AG08395 (cell line): ENCODE measurements around the gene NDUFB11.

Source experiments
- DNase-seq: peaks from one replicate; pipeline ENCODE4 v3.0.0; 2012; ENCODE audit warnings: mixed read lengths, low spot score

Gene NDUFB11

GRCh38 chrX:47144626-47145394, at the start of gene NDUFB11, which contains the start of gene RBM10:
TSS of gene NDUFB11 (minus strand) at chrX:47144702. CDS start at chrX:47144679, 23 bp downstream.
TSS of gene RBM10 (plus strand) at chrX:47145221. CDS start at chrX:47147482, 2,261 bp downstream.
- DNase-seq: peak; percentile 89

- peak; percentile 97 for DNase-seq
Observed at GRCh38 chrX:47193475-47194193, 49.1 kb upstream of the NDUFB11 start, which contains the start of gene UBA1. TSS of gene UBA1 (plus strand) at chrX:47193829. CDS start at chrX:47198803, 4,974 bp downstream.

DNA sequence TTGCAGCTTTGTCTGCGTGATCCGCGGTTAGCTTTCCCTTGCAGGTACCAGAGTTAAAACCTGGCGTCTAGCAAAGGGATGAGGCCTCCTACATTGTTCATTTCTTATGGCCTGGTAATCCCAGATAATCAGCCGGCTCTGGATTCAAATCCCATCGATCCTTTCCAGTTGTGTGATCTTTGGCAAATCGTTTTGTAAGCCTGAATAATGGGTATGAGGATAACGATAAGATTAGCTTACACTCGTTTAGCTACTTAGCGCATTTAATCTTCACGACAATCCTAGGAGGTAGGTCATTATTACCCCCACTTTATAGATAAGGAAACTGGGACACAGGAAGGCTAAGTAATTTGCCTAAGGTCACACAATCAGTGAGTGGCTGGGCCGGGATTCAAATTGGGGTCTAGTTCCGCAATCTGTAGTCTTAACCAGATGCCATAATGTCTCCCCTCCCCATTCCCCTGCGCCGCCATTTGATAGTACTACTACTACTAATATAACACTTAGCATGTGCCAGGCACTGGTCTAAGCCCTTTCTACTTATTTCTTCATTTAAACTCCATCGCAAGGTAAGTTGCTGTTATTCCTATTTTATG, 47.4 kb upstream of the NDUFB11 start:
- no peak for DNase-seq

GRCh38 chrX:47191331-47191730, 46.8 kb upstream of the NDUFB11 start:
- DNase-seq: no peak

DNA sequence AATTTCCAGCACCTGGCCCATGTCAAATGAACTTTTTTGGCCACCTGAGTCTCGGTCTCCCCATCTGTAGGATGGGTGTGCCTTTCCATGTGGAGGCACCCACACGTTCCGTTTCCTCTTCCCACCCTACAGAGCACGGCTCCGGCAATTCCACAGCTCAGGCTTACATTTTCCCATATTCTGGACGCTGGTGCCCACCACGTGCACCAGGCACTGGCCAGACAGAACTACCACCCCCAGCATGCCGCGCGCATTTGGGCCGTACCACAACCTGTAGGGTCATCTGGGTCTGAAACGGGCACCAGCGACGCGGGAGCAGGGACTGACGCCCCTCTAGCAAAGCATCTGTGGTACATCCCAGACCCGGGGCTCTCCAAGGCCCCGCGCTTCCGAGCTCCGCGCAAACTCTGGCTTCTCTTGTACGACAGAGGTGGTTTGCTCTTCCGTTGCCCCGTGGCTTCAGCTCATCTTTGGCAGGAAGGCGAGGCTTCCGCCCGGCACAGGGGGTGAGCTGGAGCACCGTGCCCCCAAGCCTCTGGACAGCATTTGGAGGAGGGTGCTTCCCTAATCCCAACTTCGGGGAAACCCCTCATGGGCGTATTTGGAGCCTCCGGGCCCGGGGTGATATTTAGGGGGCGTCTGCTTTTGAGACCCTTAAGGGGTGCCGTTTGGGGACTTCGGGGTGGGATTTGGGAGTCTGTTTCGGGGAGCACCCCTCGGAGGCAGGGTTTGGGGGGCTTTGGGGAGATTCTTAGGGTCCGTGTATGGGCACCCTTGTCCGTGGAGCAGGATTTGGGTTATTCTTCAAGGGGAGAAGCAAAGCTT, 46.2 kb upstream of the NDUFB11 start:
- peak; percentile 92 for DNase-seq

DNA sequence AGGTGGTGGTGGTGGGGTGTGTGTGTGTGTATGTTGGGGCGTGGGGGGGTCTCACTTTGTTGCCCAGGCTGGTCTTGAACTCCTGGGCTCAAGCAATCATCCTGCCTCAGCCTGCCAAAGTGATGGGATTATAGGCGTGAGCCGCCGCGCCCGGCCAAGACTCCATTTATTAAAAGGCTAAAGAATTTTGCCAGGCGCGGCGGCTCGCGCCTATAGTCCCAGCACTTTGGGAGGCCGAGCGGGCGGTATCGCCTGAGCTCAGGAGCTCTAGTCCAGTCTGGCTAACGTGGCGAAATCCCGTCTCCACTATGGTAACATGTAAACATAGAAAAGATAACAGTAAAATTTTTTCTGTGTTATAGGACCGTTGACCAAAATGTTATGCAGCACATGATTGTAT, 45.4 kb upstream of the NDUFB11 start:
- DNase-seq: no peak

GRCh38 chrX:47187106-47187677, 42.7 kb upstream of the NDUFB11 start:
- DNase-seq: no peak

DNA sequence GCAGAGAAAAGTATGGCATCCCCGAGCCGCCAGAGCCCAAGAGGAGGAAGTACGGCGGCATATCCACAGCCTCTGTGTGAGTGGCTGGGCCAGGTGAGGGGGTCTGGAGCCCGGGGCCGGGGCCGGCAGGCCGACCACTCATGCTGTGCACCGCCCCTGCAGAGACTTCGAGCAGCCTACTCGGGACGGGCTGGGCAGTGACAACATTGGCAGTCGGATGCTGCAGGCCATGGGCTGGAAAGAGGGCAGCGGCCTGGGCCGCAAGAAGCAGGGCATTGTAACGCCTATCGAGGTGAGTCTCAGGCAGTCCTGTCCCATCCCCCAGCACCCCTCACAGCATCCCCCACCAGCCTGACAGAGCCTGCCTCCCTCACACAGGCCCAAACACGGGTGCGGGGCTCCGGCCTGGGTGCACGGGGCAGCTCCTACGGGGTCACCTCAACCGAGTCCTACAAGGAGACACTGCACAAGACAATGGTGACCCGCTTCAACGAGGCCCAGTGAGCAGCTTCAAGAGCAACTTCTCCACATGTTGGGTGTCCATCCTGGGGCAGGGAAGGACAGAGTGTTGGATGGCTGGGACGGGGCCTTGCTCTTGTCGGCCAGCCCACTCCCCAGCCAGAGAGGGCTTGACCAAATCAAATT, 41.7 kb upstream of the NDUFB11 start:
- DNase-seq: no peak

- DNase-seq: no peak
Observed at GRCh38 chrX:47185241-47185640, 40.7 kb upstream of the NDUFB11 start.

DNA sequence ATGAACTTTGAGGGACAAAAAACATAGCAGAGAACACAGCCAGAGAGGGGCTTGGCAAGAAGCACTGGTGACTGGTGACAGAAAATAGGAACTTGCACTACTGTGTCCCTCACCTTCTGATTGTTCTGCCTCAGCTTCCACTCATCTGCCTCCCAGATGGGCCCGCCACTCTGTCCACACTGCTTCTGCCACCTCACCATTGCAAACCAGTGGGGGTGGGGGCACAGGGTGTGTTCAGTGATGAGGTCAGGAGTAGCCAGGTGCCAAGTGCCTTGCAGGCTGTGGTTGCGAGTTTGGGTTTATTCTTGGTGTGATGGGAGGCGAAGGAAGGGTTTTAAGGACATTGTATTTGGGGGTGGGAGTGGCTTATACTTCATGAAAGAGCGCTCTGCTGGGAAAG, 40.0 kb upstream of the NDUFB11 start:
- no peak for DNase-seq

DNA sequence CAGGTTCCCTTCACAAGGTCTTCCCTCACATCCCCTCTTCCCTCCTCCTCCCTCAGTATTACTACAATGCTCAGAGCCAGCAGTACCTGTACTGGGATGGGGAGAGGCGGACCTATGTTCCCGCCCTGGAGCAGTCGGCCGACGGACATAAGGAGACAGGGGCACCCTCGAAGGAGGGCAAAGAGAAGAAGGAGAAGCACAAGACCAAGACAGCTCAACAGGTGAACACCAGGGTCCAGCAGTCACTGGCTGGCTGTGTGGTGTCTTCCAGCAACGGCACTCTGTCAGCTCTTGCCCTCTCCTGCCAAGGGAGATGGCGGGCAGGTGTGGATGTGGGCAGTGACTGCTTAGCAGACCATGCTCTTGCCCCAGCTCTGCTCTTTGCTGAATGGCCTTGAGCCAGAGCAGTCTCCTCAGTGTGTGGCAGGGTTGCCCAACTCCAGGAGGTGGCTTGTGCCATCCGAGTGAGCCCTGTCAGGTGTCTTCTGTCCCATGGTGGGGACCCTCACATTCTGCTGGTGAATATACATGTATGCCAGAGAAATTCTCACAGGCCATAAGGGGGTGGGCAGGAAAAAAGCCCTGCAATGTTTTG, 37.7 kb upstream of the NDUFB11 start:
- no peak for DNase-seq

DNA sequence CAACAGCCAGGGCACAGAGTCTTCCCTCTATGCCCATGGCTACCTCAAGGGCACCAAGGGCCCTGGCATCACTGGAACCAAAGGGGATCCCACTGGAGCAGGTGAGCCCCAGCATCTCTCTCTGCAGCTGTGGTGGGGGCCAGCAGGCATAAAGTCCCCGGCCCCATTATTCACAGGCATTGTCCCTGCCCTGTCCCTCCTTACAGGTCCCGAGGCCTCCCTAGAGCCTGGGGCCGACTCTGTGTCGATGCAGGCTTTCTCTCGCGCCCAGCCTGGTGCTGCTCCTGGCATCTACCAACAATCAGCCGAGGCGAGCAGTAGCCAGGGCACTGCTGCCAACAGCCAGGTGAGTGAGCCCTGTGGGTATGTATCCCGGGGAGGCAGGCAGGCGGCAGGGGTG, 36.8 kb upstream of the NDUFB11 start:
- DNase-seq: no peak

GRCh38 chrX:47180346-47180745, 35.8 kb upstream of the NDUFB11 start:
- DNase-seq: no peak

DNA sequence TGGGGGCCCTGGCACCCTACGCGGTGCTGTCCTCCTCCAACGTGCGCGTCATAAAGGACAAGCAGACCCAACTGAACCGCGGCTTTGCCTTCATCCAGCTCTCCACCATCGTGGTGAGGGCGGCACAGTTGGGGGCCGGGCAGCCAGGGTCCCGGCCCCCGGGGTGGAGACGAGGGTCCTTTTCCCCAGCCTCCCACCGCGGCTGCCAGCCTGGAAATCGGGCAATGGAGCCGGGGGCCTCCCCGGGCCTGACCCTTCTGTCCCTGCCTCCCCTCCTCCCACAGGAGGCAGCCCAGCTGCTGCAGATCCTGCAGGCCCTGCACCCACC, 35.4 kb upstream of the NDUFB11 start:
- no peak for DNase-seq

- DNase-seq: peak; percentile 86
Observed at GRCh38 chrX:47179221-47179927, 34.9 kb upstream of the NDUFB11 start.

DNA sequence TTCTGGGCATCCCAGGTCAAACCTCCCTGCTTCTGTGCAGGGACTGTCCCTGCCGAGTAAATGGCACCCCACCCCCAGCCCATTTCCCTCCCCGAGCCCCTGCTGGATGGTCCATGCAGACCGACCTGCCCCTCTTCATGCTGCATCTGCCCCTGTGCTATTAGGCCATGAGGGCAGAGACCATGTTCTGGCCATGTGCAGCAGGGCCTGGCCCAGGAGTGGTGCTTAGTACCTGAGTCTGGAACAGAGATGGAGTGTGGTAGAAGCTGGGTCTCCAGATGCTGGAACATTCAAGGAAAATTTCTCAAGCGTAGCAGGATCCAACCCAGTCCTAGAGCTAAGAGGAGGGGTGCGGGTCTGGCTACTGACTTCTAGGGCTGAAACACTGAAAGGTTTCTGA, 33.8 kb upstream of the NDUFB11 start:
- DNase-seq: no peak

DNA sequence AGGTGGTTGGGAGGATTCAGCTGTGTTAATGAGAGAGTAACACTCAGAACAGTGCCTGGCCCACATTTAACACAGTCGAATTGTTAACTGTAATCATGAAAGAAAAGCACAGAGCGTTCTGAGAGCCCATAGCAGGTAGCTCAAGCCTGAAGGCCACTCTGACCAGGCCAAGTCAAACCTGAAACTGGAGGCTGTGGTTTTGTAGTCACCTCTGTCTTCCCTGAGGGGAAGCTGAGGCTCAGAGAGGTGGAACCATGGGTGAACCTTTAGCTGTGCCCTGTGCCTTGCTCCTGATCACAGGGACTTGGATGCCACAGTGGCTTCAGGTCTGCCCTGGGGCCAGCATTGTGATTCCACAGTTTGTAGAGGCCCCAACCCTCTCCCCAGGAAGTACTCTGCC, 32.6 kb upstream of the NDUFB11 start:
- no peak for DNase-seq

- no peak for DNase-seq
Observed at GRCh38 chrX:47176101-47176740, 31.7 kb upstream of the NDUFB11 start.

- no peak for DNase-seq
Observed at GRCh38 chrX:47175588-47175980, 31.1 kb upstream of the NDUFB11 start.
